Adrenal gland (tissue), 12 donors: ENCODE measurements around the gene AGPAT1. TPM values are rescaled to one million over a fixed set of nuclear protein-coding genes. Genes with fewer than 3 reads are reported as not detected.
A peak's percentile ranks its signal among the peaks of the same experiment; 100 is the strongest.
"Not testable (repeated sequence)": the region's sequence is repeated elsewhere in the genome, so short reads cannot be mapped to it uniquely, and the experiment has no call there.

Source experiments
- DNase-seq, 7 donors: peaks; one replicate each; pipeline ENCODE4 v3.0.0-alpha.2; 2019 to 2020
- H3K27ac ChIP-seq, 5 donors: fragments of 200-600 bp; sonication (generic) in 4 of 5; 1 replicate in 3 of 5; 2 replicates in 2 of 5; pipeline versions ENCODE4 v1.5.1 to v1.8.0; 2016 to 2020; ENCODE audit warnings: mild to moderate bottlenecking in 1 of 5
- H3K27me3 ChIP-seq: fragments of 200-600 bp; 2 replicates; pipeline ENCODE4 v1.8.0; 2021
- H3K36me3 ChIP-seq, 2 donors: fragments of 200-600 bp; replicated peaks in 1 of 2; 1 replicate in 1 of 2; 2 replicates in 1 of 2; pipeline versions ENCODE4 v1.5.1 to v1.8.0; 2018 to 2022
- H3K4me1 ChIP-seq, 2 donors: fragments of 200-600 bp; replicated peaks in 1 of 2; 1 replicate in 1 of 2; 2 replicates in 1 of 2; pipeline versions ENCODE4 v1.5.1 to v1.8.0; 2018 to 2021
- H3K4me3 ChIP-seq, 4 donors: fragments of 200-600 bp; sonication (generic) in 3 of 4; one replicate each; pipeline ENCODE4 v1.5.1; 2016 to 2018
- H3K9me3 ChIP-seq, 3 donors: fragments of 200-600 bp; sonication (generic) in 1 of 3; replicated peaks in 1 of 3; 1 replicate in 2 of 3; 2 replicates in 1 of 3; pipeline versions ENCODE4 v1.5.1 to v1.8.0; 2016 to 2021
- POLR2A ChIP-seq, 2 donors: fragments of 450-650 bp; IDR thresholded peaks; one replicate each; pipeline ENCODE4 v1.6.1; 2017; ENCODE audit warnings: antibody characterized with exemption in 2 of 2, mild to moderate bottlenecking in 2 of 2, moderate library complexity in 1 of 2
- WGBS, 4 donors: extraction: QIAGEN DNeasy Blood & Tissue Kit in 2 of 4; methylation state at CpG; one replicate each; pipeline versions ENCODE4 v1.1.5 to v1.1.7; 2013 to 2017; 5-methylcytosine and 5-hydroxymethylcytosine counted together
- intact Hi-C, 2 donors: fragments of 100-400 bp; cut with DNase I; formaldehyde crosslinking; loops; one replicate each; pipeline versions ENCODE4 v1.14.1 to v1.15.0; 2022 to 2023
- polyA plus RNA-seq, 3 donors: library from polyadenylated mRNA; stranded (reverse); fragments of 200-250 nt in 2 of 3; fragments of 350-450 nt in 1 of 3; fragmentation: Illumina TruSeq in 1 of 3; extraction: RNeasy Lipid Tissue Mini Kit (QIAGEN cat#74804) in 1 of 3; gene quantifications; one replicate each; pipeline ENCODE4 v1.2.3, GENCODE V29; 2013 to 2014
- total RNA-seq, 9 donors: library from RNA; depleted of rRNA in 4 of 9; stranded (reverse); fragments of >200 nt in 4 of 9; fragments of 120-200 nt in 1 of 9; fragmentation: NEBNext Ultra II Directional in 1 of 9; extraction: Animal tissue kit (Norgen Biotek cat#: 25700) in 1 of 9; gene quantifications; one replicate each; pipeline versions ENCODE4 v1.1.0 to v1.2.4, GENCODE V29; 2013 to 2023
- TF ChIP-seq, protein P1 (sequence below), 6 experiments: fragments of 450-650 bp in 4 of 6; fragments of 200-600 bp in 2 of 6; sonication (generic) in 1 of 6; IDR thresholded peaks; 1 replicate in 5 of 6; 2 replicates in 1 of 6; pipeline versions ENCODE4 v1.5.1 to v1.8.0; 2016 to 2021; ENCODE audit warnings: antibody characterized with exemption in 6 of 6, mild to moderate bottlenecking in 2 of 6, moderate library complexity in 1 of 6
- donor health status: healthy with polysubstance abuse.
- donor health status: Bipolar disorder and iron deficiency.
- donor health status: DM: yes; HTN: yes; CAD: no.
- donor health status: DM: no; HTN: no; CAD: no.
- donor health status: DM: no; HTN: no; CAD: no.
- donor health status: DM: yes; HTN: yes; CAD: no.

Gene AGPAT1
- total and polyA plus RNA-seq, 12 donors, result 51.9 to 91.9 (median 68.5) TPM

DNA sequence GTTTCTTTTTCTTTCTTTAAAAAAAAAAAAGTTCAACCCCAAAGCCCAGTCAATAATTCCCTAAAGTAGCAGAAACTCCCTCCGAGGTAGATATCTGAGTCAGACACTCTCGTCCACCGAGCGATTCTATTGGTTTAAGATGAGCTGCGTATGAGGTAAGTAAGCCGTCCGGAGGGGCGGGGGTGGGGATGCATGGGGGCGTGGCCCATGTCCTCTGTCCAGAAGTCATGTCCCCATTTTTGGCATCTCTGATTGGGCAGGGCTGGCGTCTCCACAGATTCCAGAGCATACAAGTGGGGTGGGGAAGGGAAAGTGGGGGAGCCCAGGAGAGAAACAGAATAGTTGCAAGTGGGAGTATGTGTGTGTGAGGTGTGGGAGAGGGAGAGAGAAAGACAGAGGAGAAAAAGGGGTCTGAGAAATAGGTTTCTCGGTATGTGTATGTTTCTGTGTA lies 9.8 kb upstream of the AGPAT1 start:
- H3K4me3 ChIP-seq, H3K9me3 ChIP-seq, H3K27me3 ChIP-seq, intact Hi-C loops: not testable (repeated sequence)
- TF ChIP-seq POLR2A (IDR thresholded peaks at IDR 0.05), result peak in 1 of 2 donors; percentile 32
- 16 to 27% (median 20%) methylated on average over 11 of the region's 11 CpGs for WGBS, 4 donors
- DNase-seq, result peak; percentile 86 to 97 (median 93)
- H3K27ac ChIP-seq, result peak overlapping the region; percentile 60 to 81 (median 76)
- peaks cover 0 to 50% of the 10 kb centered on the region in 2 donors for H3K36me3 ChIP-seq
- H3K4me1 ChIP-seq, result peaks cover 15 to 33% of the 10 kb centered on the region in 2 donors

DNA sequence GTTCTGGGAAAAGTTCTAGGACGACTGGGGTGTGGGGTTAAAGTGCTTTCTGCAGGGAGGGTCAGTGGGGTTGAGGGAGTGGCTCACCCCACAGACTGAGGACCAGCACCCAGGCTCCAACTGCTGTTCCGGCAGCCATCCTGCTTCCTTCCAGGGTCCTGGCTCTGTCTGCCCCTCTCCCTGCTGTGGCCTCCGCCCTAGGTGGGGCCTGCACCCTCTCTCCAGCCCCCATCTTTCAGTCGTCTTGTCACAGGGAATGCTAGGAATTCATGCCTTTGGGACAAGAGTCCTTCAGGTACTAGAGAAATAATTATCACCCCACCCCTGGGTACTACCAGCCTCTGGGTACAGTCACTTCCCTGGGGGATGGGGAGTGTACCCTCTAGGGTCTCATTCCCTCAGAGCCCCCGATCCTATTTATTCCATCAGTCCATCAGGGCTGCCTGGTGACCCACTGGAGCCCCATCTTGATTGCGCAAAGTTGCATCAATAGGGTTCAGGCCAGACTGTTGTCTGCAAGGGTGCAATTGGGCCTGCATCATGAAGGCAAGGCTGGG lies 8.3 kb upstream of the AGPAT1 start, which contains the start of gene AGER:
Gene AGER, minus strand, starts transcription at position 170 of the 557 bp plus-strand sequence. Its CDS starts 31 bp downstream, at position 139.
- Histone ChIP-seq H3K36me3 (peaks cover 0 to 60% of the 10 kb centered on the region in 2 donors), H3K4me1 (peaks cover 16 to 40% of the 10 kb centered on the region in 2 donors)

DNA sequence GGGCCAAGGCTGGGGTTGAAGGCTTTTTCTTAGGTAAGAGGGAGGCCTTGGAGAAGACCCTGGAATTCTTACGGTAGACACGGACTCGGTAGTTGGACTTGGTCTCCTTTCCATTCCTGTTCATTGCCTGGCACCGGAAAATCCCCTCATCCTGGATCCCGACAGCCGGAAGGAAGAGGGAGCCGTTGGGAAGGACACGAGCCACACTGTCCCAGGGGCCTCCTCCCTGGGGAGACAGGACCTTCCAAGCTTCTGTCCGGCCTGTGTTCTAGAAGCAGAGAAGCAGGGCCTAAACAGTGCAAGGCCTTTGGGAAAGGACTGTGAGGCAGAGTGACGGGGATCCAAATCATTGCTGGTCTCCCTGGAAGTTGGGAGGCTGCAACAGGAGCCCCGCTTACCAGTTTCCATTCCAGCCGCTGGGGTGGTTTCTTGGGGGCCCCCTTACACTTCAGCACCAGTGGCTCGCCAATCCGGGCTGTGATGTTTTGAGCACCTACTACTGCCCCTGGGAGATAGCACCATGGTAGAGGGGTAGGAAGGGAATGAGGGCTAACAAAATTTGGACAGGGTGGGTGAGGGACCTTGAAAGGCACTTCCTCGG lies 7.7 kb upstream of the AGPAT1 start:
- H3K27ac ChIP-seq, result peak overlapping the region in 2 of 5 donors; percentile 49 to 80
- peaks cover 0 to 60% of the 10 kb centered on the region in 2 donors for H3K36me3 ChIP-seq
- H3K27me3 ChIP-seq, result no peaks in the 10 kb centered on the region
- no peak for TF ChIP-seq POLR2A (IDR thresholded peaks at IDR 0.05)
- TF ChIP-seq, protein P1, sequence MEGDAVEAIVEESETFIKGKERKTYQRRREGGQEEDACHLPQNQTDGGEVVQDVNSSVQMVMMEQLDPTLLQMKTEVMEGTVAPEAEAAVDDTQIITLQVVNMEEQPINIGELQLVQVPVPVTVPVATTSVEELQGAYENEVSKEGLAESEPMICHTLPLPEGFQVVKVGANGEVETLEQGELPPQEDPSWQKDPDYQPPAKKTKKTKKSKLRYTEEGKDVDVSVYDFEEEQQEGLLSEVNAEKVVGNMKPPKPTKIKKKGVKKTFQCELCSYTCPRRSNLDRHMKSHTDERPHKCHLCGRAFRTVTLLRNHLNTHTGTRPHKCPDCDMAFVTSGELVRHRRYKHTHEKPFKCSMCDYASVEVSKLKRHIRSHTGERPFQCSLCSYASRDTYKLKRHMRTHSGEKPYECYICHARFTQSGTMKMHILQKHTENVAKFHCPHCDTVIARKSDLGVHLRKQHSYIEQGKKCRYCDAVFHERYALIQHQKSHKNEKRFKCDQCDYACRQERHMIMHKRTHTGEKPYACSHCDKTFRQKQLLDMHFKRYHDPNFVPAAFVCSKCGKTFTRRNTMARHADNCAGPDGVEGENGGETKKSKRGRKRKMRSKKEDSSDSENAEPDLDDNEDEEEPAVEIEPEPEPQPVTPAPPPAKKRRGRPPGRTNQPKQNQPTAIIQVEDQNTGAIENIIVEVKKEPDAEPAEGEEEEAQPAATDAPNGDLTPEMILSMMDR (IDR thresholded peaks at IDR 0.05), result no peak
- intact Hi-C loops, result no loop called here
- H3K4me3 ChIP-seq, result no peak overlapping the region
- H3K4me1 ChIP-seq, result peaks cover 16 to 39% of the 10 kb centered on the region in 2 donors
- DNase-seq, result peak in 1 of 7 donors; percentile 16
- WGBS, 4 donors, result 59 to 73% (median 69%) methylated on average over 13 to 15 of the region's 15 CpGs
- no peaks in the 10 kb centered on the region for H3K9me3 ChIP-seq

More for the DNA sequence above, 8.3 kb upstream of the AGPAT1 start, which contains the start of gene AGER:
- peak in 1 of 7 donors; percentile 15 for DNase-seq
- Histone ChIP-seq H3K27ac (peak within 1 kb of the TSS in 2 of 5 donors; percentile 54 to 80), H3K9me3 (no peaks in the 10 kb centered on the region), H3K27me3 (no peaks in the 10 kb centered on the region), H3K4me3 (no peak within 1 kb of the TSS)
- TF ChIP-seq, protein P1 (IDR thresholded peaks at IDR 0.05), result no peak
- no peak for TF ChIP-seq POLR2A (IDR thresholded peaks at IDR 0.05)
- WGBS, 4 donors, result 71 to 81% (median 78%) methylated on average over 5 to 6 of the region's 6 CpGs
- intact Hi-C loops, result no loop called here

DNA sequence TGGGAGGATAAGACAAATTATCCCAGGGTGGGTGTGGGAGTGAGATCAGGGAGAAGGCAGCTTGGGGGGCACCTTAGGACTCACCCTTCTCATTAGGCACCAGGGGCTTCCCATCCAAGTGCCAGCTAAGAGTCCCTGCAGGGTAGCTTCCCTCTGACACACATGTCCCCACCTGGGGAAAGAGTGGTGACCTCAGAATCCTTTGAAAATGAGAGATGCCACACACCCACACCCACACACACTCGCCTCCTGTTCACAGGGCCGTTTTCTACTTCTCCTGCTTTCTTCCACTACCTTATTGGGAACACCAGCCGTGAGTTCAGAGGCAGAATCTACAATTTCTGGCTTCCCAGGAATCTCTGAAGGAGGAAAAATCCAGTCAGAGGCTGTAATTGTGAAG lies 7.1 kb upstream of the AGPAT1 start:
- WGBS, 4 donors, result 74 to 83% (median 77%) methylated on average over 3 of the region's 3 CpGs
- H3K27me3 ChIP-seq, result no peaks in the 10 kb centered on the region
- no peak for DNase-seq
- H3K27ac ChIP-seq, result peak overlapping the region in 2 of 5 donors; percentile 49 to 80
- H3K4me1 ChIP-seq, result peaks cover 11 to 33% of the 10 kb centered on the region in 2 donors
- H3K4me3 ChIP-seq, result no peak overlapping the region
- no peaks in the 10 kb centered on the region for H3K9me3 ChIP-seq
- TF ChIP-seq POLR2A (IDR thresholded peaks at IDR 0.05), result no peak
- TF ChIP-seq, protein P1 (IDR thresholded peaks at IDR 0.05), result no peak
- intact Hi-C loops, result no loop called here
- H3K36me3 ChIP-seq, result peaks cover 0 to 59% of the 10 kb centered on the region in 2 donors
